ENCODE results near the gene FYB1.

DNA sequence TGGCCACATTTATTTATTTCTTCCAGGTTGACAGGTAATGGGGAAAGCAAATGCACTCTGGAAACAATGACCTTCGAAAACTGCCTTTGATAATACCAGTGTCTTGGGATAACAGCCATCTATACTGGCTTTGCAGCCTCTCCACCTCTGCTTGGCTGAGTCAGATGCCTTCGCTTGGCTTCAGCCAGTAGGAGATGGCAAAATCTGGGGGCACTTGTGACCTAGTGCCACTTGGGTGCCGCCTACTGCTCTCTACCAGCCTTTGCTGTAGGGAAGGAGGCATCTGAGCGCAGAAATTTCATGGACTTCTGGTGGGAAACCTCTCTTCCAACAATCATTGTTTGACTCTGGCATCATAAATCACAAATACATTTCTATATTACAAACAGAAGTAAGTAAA is 21.8 kb downstream of the FYB1 start:
- TF ChIP-seq, protein P1, sequence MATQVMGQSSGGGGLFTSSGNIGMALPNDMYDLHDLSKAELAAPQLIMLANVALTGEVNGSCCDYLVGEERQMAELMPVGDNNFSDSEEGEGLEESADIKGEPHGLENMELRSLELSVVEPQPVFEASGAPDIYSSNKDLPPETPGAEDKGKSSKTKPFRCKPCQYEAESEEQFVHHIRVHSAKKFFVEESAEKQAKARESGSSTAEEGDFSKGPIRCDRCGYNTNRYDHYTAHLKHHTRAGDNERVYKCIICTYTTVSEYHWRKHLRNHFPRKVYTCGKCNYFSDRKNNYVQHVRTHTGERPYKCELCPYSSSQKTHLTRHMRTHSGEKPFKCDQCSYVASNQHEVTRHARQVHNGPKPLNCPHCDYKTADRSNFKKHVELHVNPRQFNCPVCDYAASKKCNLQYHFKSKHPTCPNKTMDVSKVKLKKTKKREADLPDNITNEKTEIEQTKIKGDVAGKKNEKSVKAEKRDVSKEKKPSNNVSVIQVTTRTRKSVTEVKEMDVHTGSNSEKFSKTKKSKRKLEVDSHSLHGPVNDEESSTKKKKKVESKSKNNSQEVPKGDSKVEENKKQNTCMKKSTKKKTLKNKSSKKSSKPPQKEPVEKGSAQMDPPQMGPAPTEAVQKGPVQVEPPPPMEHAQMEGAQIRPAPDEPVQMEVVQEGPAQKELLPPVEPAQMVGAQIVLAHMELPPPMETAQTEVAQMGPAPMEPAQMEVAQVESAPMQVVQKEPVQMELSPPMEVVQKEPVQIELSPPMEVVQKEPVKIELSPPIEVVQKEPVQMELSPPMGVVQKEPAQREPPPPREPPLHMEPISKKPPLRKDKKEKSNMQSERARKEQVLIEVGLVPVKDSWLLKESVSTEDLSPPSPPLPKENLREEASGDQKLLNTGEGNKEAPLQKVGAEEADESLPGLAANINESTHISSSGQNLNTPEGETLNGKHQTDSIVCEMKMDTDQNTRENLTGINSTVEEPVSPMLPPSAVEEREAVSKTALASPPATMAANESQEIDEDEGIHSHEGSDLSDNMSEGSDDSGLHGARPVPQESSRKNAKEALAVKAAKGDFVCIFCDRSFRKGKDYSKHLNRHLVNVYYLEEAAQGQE (IDR thresholded peaks at IDR 0.05; ENCODE audit: insufficient replicate concordance, low read depth): no peak
- TF ChIP-seq CTCF (IDR thresholded peaks at IDR 0.05; ENCODE audit: insufficient read depth, low read length): no peak
- no peak for TF ChIP-seq POLR2AphosphoS5 (IDR thresholded peaks at IDR 0.05; ENCODE audit: low read depth)
- TF ChIP-seq GABPA (IDR thresholded peaks at IDR 0.05; ENCODE audit: low read depth): no peak
- no peak for TF ChIP-seq SPI1 (IDR thresholded peaks at IDR 0.05; ENCODE audit: borderline replicate concordance, low read depth)

Measured in HL-60 (cell line).